HG02798 (cell line): ENCODE measurements around the gene INHBB.
"Not testable (repeated sequence)": the region's sequence is repeated elsewhere in the genome, so short reads cannot be mapped to it uniquely, and the experiment has no call there.

ENCODE experiments used
- ATAC-seq: cut with Tn5 transposase; IDR thresholded peaks from one replicate; pipeline ENCODE4 v1.9.1; 2021; ENCODE audit warnings: mild to moderate bottlenecking; ENCODE audit not compliant: unreplicated experiment, poor library complexity

INHBB gene

GRCh38 chr2:120346026-120346666 lies at the start of gene INHBB:
TSS of gene INHBB (plus strand) at chr2:120346136. CDS start at chr2:120346189, 53 bp downstream.
- no peak for ATAC-seq

- no peak for ATAC-seq
These were observed 47.6 kb upstream of the INHBB start for GRCh38 chr2:120298173-120298835.

- ATAC-seq: no peak
These were observed 46.9 kb upstream of the INHBB start for GRCh38 chr2:120299004-120299403.

- ATAC-seq: no peak
These were observed 46.4 kb upstream of the INHBB start for GRCh38 chr2:120299561-120299960.

GRCh38 chr2:120300385-120300784 lies 45.6 kb upstream of the INHBB start:
- ATAC-seq: no peak

GRCh38 chr2:120301284-120301683 lies 44.7 kb upstream of the INHBB start:
- no peak for ATAC-seq

GRCh38 chr2:120302301-120302700 lies 43.6 kb upstream of the INHBB start:
- peak; percentile 56 for ATAC-seq

- ATAC-seq: no peak
These were observed 42.8 kb upstream of the INHBB start for GRCh38 chr2:120303177-120303576.

- ATAC-seq: no peak
These were observed 40.6 kb upstream of the INHBB start for GRCh38 chr2:120305296-120305695.

- no peak for ATAC-seq
These were observed 39.9 kb upstream of the INHBB start for GRCh38 chr2:120305937-120306490.

GRCh38 chr2:120307482-120307881 lies 38.5 kb upstream of the INHBB start:
- no peak for ATAC-seq

- peak; percentile 41 for ATAC-seq
These were observed 37.7 kb upstream of the INHBB start for GRCh38 chr2:120308038-120308910.

- ATAC-seq: peak; percentile 70
These were observed 35.8 kb upstream of the INHBB start for GRCh38 chr2:120310136-120310535.

GRCh38 chr2:120310841-120311240 lies 35.1 kb upstream of the INHBB start:
- not testable (repeated sequence) for ATAC-seq

GRCh38 chr2:120312076-120312475 lies 33.9 kb upstream of the INHBB start:
- ATAC-seq: no peak

GRCh38 chr2:120312860-120313694 lies 32.9 kb upstream of the INHBB start:
- ATAC-seq: peak; percentile 50

- no peak for ATAC-seq
These were observed 32.0 kb upstream of the INHBB start for GRCh38 chr2:120313695-120314615.

GRCh38 chr2:120314690-120315366 lies 31.1 kb upstream of the INHBB start:
- no peak for ATAC-seq
